Activated T-cell treated with anti-CD3 and anti-CD28 coated beads, Interleukin-2, amount 50 U/mL, for 72 hours (primary cell): ENCODE results near the gene RPN2. TPM values are rescaled to one million over a fixed set of nuclear protein-coding genes. Genes with fewer than 3 reads are reported as not detected.
A peak's percentile ranks its signal among the peaks of the same experiment; 100 is the strongest.

Experiments used
- ATAC-seq, 2 donors: fragments of 150-1000 bp; cut with Tn5 transposase; replicated peaks in 1 of 2; 2 replicates each; pipeline ENCODE4 v1.10.0; 2021; ENCODE audit warnings: moderate library complexity in 2 of 2, mild to moderate bottlenecking in 1 of 2
- DNase-seq, 2 donors: peaks; one replicate each; pipeline ENCODE4 v3.0.0; 2021 to 2022; ENCODE audit warnings: mixed read lengths in 1 of 2
- H3K27ac Mint-ChIP-seq: one replicate; pipeline ENCODE4 v1.8.0; 2022; ENCODE audit warnings: mild to moderate bottlenecking, moderate library complexity, mixed read lengths
- H3K27me3 Mint-ChIP-seq: one replicate; pipeline ENCODE4 v1.8.0; 2022; ENCODE audit warnings: low read depth, mixed read lengths
- H3K36me3 Mint-ChIP-seq, 2 donors: one replicate each; pipeline ENCODE4 v1.8.0; 2022; ENCODE audit warnings: mixed read lengths in 2 of 2, mild to moderate bottlenecking in 1 of 2; ENCODE audit not compliant: insufficient read depth in 2 of 2
- H3K4me1 Mint-ChIP-seq: one replicate; pipeline ENCODE4 v1.8.0; 2022; ENCODE audit warnings: low read depth, mixed read lengths
- H3K4me3 Mint-ChIP-seq, 2 donors: one replicate each; pipeline ENCODE4 v1.8.0; 2022; ENCODE audit warnings: mild to moderate bottlenecking in 2 of 2, mixed read lengths in 2 of 2, moderate library complexity in 2 of 2
- H3K9me3 Mint-ChIP-seq, 2 donors: one replicate each; pipeline ENCODE4 v1.8.0; 2022; ENCODE audit warnings: mixed read lengths in 2 of 2
- total RNA-seq, 2 donors: library from RNA; stranded (reverse); gene quantifications; one replicate each; pipeline ENCODE4 v1.2.3, GENCODE V29; 2022

Gene RPN2
- total RNA-seq, 2 donors from 2014 or later: 128 to 145 TPM

DNA sequence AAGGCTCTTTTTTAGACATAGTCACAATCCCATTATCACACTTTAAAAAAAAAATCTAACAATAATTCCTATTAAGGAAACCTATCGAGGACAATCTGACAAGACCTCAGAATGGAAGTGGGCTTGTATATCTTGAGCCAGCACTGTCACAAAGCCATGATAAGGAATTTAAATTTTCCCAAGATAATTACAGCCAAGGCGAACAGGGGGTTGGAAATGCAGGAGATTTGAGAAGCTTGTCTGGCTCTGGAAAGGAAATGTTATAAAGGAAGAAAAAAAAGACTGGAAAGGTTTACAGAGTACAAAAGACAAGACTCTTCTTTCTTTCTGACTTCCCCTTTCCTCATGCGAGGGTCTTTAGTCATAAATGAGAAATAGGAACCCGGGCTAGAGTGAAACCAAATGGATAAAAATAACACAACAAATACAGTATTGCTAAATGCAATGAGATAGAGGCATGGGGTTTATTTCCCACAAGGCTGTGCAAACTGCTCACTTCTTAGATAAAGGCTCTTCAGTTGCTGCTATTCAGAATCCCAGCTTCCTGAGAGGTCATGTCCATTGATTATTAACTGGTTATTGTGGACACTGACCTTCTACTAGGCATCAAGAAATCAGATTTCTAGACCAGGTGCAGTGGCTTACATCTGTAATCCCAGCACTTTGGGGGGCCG lies 95.9 kb downstream of the RPN2 start:
- peaks cover 13% of the 10 kb centered on the region for H3K4me1 Mint-ChIP-seq
- H3K9me3 Mint-ChIP-seq: no peaks in the 10 kb centered on the region
- DNase-seq (no peak), ATAC-seq (no peak)
- no peak overlapping the region for H3K4me3 Mint-ChIP-seq
- no peaks in the 10 kb centered on the region for H3K27me3 Mint-ChIP-seq
- H3K27ac Mint-ChIP-seq: no peak overlapping the region
- H3K36me3 Mint-ChIP-seq: no peaks in the 10 kb centered on the region

DNA sequence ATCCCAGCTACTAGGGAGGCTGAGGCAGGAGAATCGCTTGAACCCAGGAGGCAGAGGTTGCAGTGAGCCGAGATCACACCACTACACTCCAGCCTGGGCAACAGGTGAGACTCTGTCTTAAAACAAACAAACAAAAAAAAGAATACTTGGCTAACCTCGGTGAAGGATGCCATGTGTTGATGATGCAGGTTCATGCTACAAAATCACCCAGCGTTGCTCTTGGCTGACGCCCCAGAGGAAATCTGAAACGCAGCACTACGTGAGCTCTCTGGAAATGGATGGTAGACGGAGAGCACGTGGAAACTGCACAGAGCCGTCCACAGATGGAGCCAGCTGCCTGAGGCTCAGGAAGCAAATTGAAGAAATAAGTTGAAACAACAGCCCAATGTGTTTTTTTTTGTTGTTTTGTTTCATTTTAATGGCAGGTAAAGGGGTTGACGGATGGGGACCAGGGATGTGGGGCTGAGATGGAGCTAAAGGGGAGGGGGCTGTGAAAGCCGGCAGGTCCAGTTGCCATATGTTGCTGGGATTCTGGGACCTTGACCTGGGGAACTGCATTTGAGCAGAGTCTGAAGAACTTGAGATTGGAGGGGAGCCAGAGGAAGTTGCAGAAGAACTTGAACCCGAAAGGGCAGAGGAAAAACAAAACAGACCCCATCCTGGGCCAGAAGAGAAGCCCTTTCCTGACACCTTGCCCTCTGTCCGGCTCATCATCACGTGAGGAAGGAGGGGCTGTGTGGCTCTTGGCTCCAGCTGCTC lies 97.5 kb downstream of the RPN2 start:
- peak; percentile 53 to 60 for ATAC-seq
- Mint-ChIP-seq H3K9me3 (no peaks in the 10 kb centered on the region), H3K27ac (peak overlapping the region; percentile 64), H3K4me1 (peaks cover 13% of the 10 kb centered on the region), H3K4me3 (peak overlapping the region in 1 of 2 donors; percentile 23), H3K36me3 (no peaks in the 10 kb centered on the region), H3K27me3 (no peaks in the 10 kb centered on the region)
- peak in 1 of 2 donors; percentile 12 for DNase-seq

GRCh38 chr20:37277253-37277593 lies 98.1 kb downstream of the RPN2 start:
- Mint-ChIP-seq H3K4me1 (peaks cover 13% of the 10 kb centered on the region), H3K9me3 (no peaks in the 10 kb centered on the region), H3K36me3 (no peaks in the 10 kb centered on the region), H3K27ac (no peak overlapping the region), H3K27me3 (no peaks in the 10 kb centered on the region), H3K4me3 (no peak overlapping the region)
- DNase-seq (no peak), ATAC-seq (no peak)

DNA sequence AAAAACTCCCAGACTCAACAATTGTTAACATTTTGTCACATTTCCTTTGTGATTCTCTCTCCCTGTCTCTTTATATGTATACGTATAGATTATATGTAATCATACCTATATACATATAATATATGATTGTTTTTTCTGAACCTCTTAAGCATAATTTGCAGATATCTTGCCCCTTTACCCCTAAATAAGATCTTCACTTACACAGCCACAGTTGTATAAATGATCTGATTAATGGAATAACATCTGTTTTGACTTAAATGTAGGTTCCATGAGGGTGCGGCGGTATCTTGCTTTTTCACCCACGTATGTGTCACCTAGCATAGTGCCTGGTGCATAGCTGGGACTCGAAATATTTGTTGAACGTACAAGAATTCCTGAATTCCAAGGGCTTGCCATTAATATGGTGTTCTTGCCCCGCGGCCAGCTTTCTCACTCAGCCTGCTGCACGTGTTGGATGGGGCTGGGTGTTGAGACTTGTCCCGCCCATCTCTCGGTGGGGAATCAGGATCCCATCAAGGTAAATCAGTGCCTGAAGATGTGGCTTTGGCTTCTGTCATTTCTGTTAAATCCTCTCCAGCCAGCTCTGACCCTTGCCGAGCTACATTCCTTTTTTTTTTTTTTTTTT lies 99.9 kb downstream of the RPN2 start:
- ATAC-seq (no peak), DNase-seq (no peak)
- Mint-ChIP-seq H3K4me1 (peaks cover 13% of the 10 kb centered on the region), H3K27me3 (no peaks in the 10 kb centered on the region), H3K36me3 (no peaks in the 10 kb centered on the region), H3K4me3 (no peak overlapping the region), H3K9me3 (no peaks in the 10 kb centered on the region), H3K27ac (no peak overlapping the region)

- no peak overlapping the region for H3K27ac Mint-ChIP-seq
- no peak overlapping the region for H3K4me3 Mint-ChIP-seq
- no peaks in the 10 kb centered on the region for H3K9me3 Mint-ChIP-seq
- no peaks in the 10 kb centered on the region for H3K36me3 Mint-ChIP-seq
- DNase-seq (no peak), ATAC-seq (no peak)
- H3K4me1 Mint-ChIP-seq: peaks cover 13% of the 10 kb centered on the region
- no peaks in the 10 kb centered on the region for H3K27me3 Mint-ChIP-seq
These were observed 100.7 kb downstream of the RPN2 start for GRCh38 chr20:37279820-37280219.

GRCh38 chr20:37280403-37280802 lies 101.3 kb downstream of the RPN2 start:
- DNase-seq: no peak
- no peaks in the 10 kb centered on the region for H3K36me3 Mint-ChIP-seq
- H3K27ac Mint-ChIP-seq: no peak overlapping the region
- no peaks in the 10 kb centered on the region for H3K27me3 Mint-ChIP-seq
- no peak for ATAC-seq
- no peaks in the 10 kb centered on the region for H3K9me3 Mint-ChIP-seq
- no peak overlapping the region for H3K4me3 Mint-ChIP-seq
- H3K4me1 Mint-ChIP-seq: peaks cover 13% of the 10 kb centered on the region

DNA sequence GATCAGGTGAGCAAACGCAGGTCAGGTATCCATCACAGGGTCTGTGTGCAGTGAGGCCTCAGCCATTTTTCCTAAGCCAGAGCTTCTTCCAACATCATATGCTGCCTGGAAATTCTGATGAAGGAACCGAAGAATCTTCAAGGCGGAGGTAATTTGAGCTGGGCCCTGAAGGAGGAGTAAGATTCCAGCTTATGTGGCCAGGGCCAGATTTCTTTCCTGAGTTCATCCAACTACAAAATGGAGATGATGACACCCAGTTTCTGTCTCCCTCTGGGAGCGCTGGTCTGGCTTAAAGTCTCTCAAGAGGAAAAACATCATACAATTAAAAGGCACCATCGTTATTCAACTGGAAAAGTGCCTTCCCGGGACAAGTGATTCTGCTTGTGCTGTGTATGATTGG lies 103.4 kb downstream of the RPN2 start:
- no peak overlapping the region for H3K27ac Mint-ChIP-seq
- no peaks in the 10 kb centered on the region for H3K27me3 Mint-ChIP-seq
- ATAC-seq (no peak), DNase-seq (no peak)
- H3K36me3 Mint-ChIP-seq: no peaks in the 10 kb centered on the region
- H3K9me3 Mint-ChIP-seq: no peaks in the 10 kb centered on the region
- no peak overlapping the region for H3K4me3 Mint-ChIP-seq
- H3K4me1 Mint-ChIP-seq: no peaks in the 10 kb centered on the region

GRCh38 chr20:37283530-37284195 lies 104.5 kb downstream of the RPN2 start:
- Mint-ChIP-seq H3K27me3 (no peaks in the 10 kb centered on the region), H3K4me1 (peaks cover 3% of the 10 kb centered on the region), H3K36me3 (no peaks in the 10 kb centered on the region), H3K9me3 (no peaks in the 10 kb centered on the region), H3K27ac (no peak overlapping the region), H3K4me3 (no peak overlapping the region)
- no peak for ATAC-seq
- no peak for DNase-seq

- Mint-ChIP-seq H3K4me1 (peaks cover 5% of the 10 kb centered on the region), H3K4me3 (no peak overlapping the region), H3K27me3 (no peaks in the 10 kb centered on the region), H3K9me3 (no peaks in the 10 kb centered on the region), H3K36me3 (no peaks in the 10 kb centered on the region), H3K27ac (no peak overlapping the region)
- DNase-seq: no peak
- no peak for ATAC-seq
These were observed 105.6 kb downstream of the RPN2 start for GRCh38 chr20:37284691-37285161.

GRCh38 chr20:37285664-37286374 lies 106.7 kb downstream of the RPN2 start:
- DNase-seq: no peak
- Mint-ChIP-seq H3K27me3 (no peaks in the 10 kb centered on the region), H3K36me3 (no peaks in the 10 kb centered on the region), H3K27ac (no peak overlapping the region), H3K9me3 (no peaks in the 10 kb centered on the region), H3K4me3 (no peak overlapping the region), H3K4me1 (peaks cover 5% of the 10 kb centered on the region)
- ATAC-seq: no peak

DNA sequence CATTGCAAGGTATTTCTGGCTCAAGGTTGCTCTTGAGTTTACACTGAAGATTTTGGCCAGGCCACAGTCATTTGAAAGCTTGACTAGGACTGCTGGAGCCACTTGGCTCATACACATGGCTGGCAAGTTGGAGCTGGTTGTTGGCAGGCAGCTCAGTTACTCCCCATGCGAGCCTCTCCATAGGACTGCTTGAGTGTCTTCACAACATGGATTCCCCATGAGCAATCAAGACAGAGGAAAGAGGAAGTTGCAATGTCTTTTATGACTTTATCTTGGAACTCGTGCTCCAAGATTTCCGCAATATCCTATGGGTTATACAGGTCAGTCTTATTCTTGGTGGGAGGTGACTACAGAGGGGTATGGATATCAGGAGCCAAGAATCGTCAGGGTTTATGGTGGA lies 109.0 kb downstream of the RPN2 start:
- DNase-seq: no peak
- Mint-ChIP-seq H3K4me3 (peak overlapping the region; percentile 31 to 35), H3K27me3 (no peaks in the 10 kb centered on the region), H3K4me1 (peaks cover 22% of the 10 kb centered on the region), H3K27ac (no peak overlapping the region), H3K36me3 (peaks cover 4 to 9% of the 10 kb centered on the region in 2 donors), H3K9me3 (no peaks in the 10 kb centered on the region)
- ATAC-seq: no peak

- peaks cover 8 to 13% of the 10 kb centered on the region in 2 donors for H3K36me3 Mint-ChIP-seq
- no peaks in the 10 kb centered on the region for H3K27me3 Mint-ChIP-seq
- H3K4me1 Mint-ChIP-seq: peaks cover 41% of the 10 kb centered on the region
- peak overlapping the region; percentile 34 for H3K27ac Mint-ChIP-seq
- H3K9me3 Mint-ChIP-seq: peaks cover 0 to 3% of the 10 kb centered on the region in 2 donors
- DNase-seq: no peak
- H3K4me3 Mint-ChIP-seq: peak overlapping the region; percentile 88
- ATAC-seq: no peak
These were observed 111.2 kb downstream of the RPN2 start for GRCh38 chr20:37290158-37290810.
